ENCODE results near the gene PDZRN4. TPM values are rescaled to one million over a fixed set of nuclear protein-coding genes. Genes with fewer than 3 reads are reported as not detected.

Gene PDZRN4
- total RNA-seq, 1 donor from 2014 or later, result 0.14 TPM

DNA sequence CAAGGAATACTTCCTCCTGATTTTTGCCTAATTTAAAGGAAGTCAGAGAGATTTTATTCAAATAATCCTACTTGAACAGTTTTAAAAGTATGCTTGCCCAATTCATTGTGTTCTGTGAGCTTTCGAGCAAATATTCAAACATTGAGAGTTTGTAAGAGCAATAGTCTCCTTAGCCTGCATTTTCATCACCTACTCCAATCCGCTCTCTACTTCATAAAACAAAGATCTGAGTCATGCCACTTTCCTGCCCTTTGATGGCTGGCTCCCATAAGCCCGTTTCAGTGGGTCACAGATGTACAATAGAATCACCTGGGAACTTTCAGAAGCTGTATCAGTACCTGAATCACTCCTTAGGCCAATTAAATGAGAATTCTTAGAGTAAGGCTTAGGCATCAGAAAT lies 319.2 kb downstream of the PDZRN4 start:
- H3K9me3 ChIP-seq (replicated peaks), result no peaks in the 10 kb centered on the region
- no peaks in the 10 kb centered on the region for H3K36me3 ChIP-seq
- no peaks in the 10 kb centered on the region for H3K27me3 ChIP-seq (ENCODE audit: low read depth)
- DNase-seq, result no peak
- TF ChIP-seq, protein P1, sequence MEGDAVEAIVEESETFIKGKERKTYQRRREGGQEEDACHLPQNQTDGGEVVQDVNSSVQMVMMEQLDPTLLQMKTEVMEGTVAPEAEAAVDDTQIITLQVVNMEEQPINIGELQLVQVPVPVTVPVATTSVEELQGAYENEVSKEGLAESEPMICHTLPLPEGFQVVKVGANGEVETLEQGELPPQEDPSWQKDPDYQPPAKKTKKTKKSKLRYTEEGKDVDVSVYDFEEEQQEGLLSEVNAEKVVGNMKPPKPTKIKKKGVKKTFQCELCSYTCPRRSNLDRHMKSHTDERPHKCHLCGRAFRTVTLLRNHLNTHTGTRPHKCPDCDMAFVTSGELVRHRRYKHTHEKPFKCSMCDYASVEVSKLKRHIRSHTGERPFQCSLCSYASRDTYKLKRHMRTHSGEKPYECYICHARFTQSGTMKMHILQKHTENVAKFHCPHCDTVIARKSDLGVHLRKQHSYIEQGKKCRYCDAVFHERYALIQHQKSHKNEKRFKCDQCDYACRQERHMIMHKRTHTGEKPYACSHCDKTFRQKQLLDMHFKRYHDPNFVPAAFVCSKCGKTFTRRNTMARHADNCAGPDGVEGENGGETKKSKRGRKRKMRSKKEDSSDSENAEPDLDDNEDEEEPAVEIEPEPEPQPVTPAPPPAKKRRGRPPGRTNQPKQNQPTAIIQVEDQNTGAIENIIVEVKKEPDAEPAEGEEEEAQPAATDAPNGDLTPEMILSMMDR (IDR thresholded peaks at IDR 0.05; ENCODE audit: borderline replicate concordance), result no peak
- H3K4me3 ChIP-seq, result no peak overlapping the region
- intact Hi-C loops (cut with micrococcal nuclease), result no loop called here
- no peaks in the 10 kb centered on the region for H3K4me1 ChIP-seq
- H3K27ac ChIP-seq (replicated peaks), result no peak overlapping the region

DNA sequence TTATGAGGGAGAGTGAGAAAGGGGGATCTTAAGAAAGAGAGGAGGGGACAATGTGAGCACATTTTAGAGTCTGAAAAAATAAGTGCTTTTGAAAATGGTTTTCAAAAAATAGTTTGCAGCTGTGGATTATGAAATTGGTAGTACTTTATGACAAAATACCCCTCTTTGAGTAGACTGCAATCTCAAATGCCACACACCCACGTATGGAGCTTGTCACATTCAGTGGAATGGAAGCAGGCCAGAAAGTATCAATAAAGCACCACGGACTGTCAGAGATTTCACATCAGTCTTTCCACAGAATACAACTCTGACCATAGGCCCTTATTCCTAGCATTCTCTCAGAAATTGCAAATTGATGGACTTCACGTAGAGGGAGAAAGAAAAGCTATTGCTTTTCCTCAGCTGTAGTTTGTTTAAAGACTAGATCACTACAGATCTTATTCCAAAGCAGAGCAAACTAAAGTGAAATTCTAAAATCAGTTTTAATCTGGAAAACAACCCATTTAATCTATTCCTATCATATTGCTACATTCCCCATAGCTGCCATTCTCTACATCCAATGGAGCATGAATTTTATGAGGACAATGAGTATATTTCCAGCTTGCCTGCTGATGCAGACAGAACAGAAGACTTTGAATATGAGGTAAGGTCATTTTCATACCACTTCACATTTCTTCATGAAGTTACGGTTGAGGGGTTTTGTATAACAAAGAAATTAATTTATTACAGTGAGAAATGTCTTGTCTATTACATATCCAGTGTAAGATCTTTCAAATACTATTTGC lies 321.3 kb downstream of the PDZRN4 start:
- intact Hi-C loops (cut with micrococcal nuclease), result no loop called here

DNA sequence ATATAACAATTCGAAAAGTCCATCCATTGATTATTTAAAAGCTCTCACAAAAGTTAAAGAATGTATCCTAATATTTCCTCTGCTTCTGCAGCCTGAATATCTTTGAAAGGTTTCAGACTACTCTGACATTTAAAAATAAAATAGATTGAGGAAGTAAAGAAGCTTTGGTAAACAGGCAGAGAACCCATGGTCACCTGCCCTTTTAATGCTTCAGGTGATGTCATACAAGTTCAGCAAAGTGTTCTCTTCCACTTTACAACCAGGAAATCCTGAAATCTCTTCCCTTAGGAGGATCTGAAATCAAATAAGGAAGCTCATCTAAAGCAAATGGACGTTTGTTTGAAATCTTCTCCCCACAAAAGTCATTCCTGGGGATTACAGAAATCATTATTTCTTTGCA lies 322.4 kb downstream of the PDZRN4 start:
- DNase-seq, result no peak
- Histone ChIP-seq H3K4me3 (no peak overlapping the region), H3K4me1 (peaks cover 5% of the 10 kb centered on the region), H3K36me3 (no peaks in the 10 kb centered on the region), H3K27ac (replicated peaks) (no peak overlapping the region), H3K27me3 (ENCODE audit: low read depth) (no peaks in the 10 kb centered on the region), H3K9me3 (replicated peaks) (no peaks in the 10 kb centered on the region)
- TF ChIP-seq, protein P1 (IDR thresholded peaks at IDR 0.05; ENCODE audit: borderline replicate concordance), result no peak
- intact Hi-C loops (cut with micrococcal nuclease), result no loop called here

More for the DNA sequence above, 321.3 kb downstream of the PDZRN4 start:
- TF ChIP-seq, protein P1 (IDR thresholded peaks at IDR 0.05; ENCODE audit: borderline replicate concordance), result no peak
- Histone ChIP-seq H3K4me1 (peaks cover 5% of the 10 kb centered on the region), H3K27ac (replicated peaks) (no peak overlapping the region), H3K9me3 (replicated peaks) (no peaks in the 10 kb centered on the region), H3K4me3 (no peak overlapping the region), H3K36me3 (no peaks in the 10 kb centered on the region), H3K27me3 (ENCODE audit: low read depth) (no peaks in the 10 kb centered on the region)
- no peak for DNase-seq

DNA sequence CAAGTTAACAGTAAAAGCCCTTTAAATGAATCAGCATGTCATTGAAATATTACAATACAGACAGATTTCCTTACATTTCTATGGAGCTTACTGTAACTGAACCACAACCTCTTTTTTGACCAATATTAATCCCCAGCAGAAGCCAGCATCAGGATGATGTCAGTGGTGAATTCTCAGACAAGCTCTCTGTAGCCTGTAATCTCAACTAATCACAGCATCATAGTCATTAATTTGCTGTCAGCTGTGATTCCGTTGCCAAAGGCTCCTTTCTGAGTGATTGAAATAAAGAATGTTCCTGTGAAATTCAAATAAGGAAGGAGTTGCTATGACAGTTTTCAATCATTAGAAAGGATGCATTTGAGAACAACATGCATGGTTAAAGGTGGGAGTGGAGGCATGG lies 323.1 kb downstream of the PDZRN4 start:
- TF ChIP-seq, protein P1 (IDR thresholded peaks at IDR 0.05; ENCODE audit: borderline replicate concordance), result no peak
- Histone ChIP-seq H3K9me3 (replicated peaks) (no peaks in the 10 kb centered on the region), H3K27me3 (ENCODE audit: low read depth) (no peaks in the 10 kb centered on the region), H3K27ac (replicated peaks) (peak overlapping the region; percentile 72), H3K4me3 (no peak overlapping the region), H3K4me1 (peaks cover 5% of the 10 kb centered on the region), H3K36me3 (no peaks in the 10 kb centered on the region)
- intact Hi-C loops (cut with micrococcal nuclease), result no loop called here
- no peak for DNase-seq

DNA sequence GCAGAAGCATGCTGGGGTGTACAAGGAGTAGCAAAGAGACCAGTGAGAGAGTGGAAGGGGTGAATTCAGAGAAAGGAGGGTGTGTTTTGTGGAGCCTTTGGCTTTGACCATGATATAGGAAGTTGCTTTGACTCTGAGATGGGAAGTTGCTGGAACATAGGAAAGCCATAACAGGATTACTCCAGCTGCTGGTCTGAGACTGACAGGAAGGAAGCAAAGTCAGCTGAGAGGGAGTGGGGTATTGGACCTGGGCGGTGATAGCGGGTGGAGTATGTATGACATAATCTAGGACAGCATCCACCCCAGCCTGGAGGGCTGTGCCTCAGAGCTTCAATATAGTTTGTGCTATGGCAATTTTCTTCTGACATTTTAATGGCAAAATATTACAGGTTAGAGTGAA lies 324.4 kb downstream of the PDZRN4 start:
- intact Hi-C loops (cut with micrococcal nuclease), result no loop called here
- peak; percentile 14 for DNase-seq
- no peaks in the 10 kb centered on the region for H3K36me3 ChIP-seq
- H3K4me1 ChIP-seq, result peaks cover 5% of the 10 kb centered on the region
- TF ChIP-seq, protein P1 (IDR thresholded peaks at IDR 0.05; ENCODE audit: borderline replicate concordance), result no peak
- peak overlapping the region; percentile 72 for H3K27ac ChIP-seq (replicated peaks)
- no peak overlapping the region for H3K4me3 ChIP-seq
- no peaks in the 10 kb centered on the region for H3K27me3 ChIP-seq (ENCODE audit: low read depth)
- no peaks in the 10 kb centered on the region for H3K9me3 ChIP-seq (replicated peaks)

Measured in left ventricle myocardium inferior (tissue), 1 donor.